HG02973 (cell line): ENCODE data around the gene PCNX4.
"Not testable (repeated sequence)": the region's sequence is repeated elsewhere in the genome, so short reads cannot be mapped to it uniquely, and the experiment has no call there.

Experiments
- ATAC-seq: cut with Tn5 transposase; IDR thresholded peaks from one replicate; pipeline ENCODE4 v1.9.1; 2021; ENCODE audit warnings: moderate library complexity; ENCODE audit not compliant: unreplicated experiment

PCNX4 gene

GRCh38 chr14:60091550-60092525, at the start of gene PCNX4:
PCNX4 (plus strand) TSS chr14:60091923; CDS start chr14:60107639, 15,716 bp downstream.
- ATAC-seq: peak; percentile 95

GRCh38 chr14:60047976-60048375, 43.7 kb upstream of the PCNX4 start:
- not testable (repeated sequence) for ATAC-seq

- ATAC-seq: no peak
These were observed 40.0 kb upstream of the PCNX4 start for GRCh38 chr14:60051721-60052221.

- no peak for ATAC-seq
These were observed 33.6 kb upstream of the PCNX4 start for GRCh38 chr14:60058087-60058486.

GRCh38 chr14:60061371-60061770, 30.4 kb upstream of the PCNX4 start:
- no peak for ATAC-seq

GRCh38 chr14:60064491-60065072, 27.1 kb upstream of the PCNX4 start:
- no peak for ATAC-seq

GRCh38 chr14:60067882-60068281, 23.8 kb upstream of the PCNX4 start:
- no peak for ATAC-seq

GRCh38 chr14:60079723-60080122, 12.0 kb upstream of the PCNX4 start:
- ATAC-seq: no peak

- ATAC-seq: no peak
These were observed 6.6 kb upstream of the PCNX4 start for GRCh38 chr14:60085085-60085484.

GRCh38 chr14:60085693-60086092, 6.0 kb upstream of the PCNX4 start:
- no peak for ATAC-seq

GRCh38 chr14:60087668-60088067, 4.1 kb upstream of the PCNX4 start:
- ATAC-seq: no peak

- ATAC-seq: no peak
These were observed 2.5 kb upstream of the PCNX4 start for GRCh38 chr14:60089221-60089620.

- ATAC-seq: no peak
These were observed 731 bp upstream of the PCNX4 start for GRCh38 chr14:60090864-60091519.

- no peak for ATAC-seq
These were observed 800 bp downstream of the PCNX4 start for GRCh38 chr14:60092526-60092920.

- no peak for ATAC-seq
These were observed 1.4 kb downstream of the PCNX4 start for GRCh38 chr14:60093080-60093479.

GRCh38 chr14:60093606-60094005, 1.9 kb downstream of the PCNX4 start:
- no peak for ATAC-seq

- no peak for ATAC-seq
These were observed 2.7 kb downstream of the PCNX4 start for GRCh38 chr14:60094306-60094897.

- ATAC-seq: no peak
These were observed 3.5 kb downstream of the PCNX4 start for GRCh38 chr14:60095231-60095630.

- no peak for ATAC-seq
These were observed 4.2 kb downstream of the PCNX4 start for GRCh38 chr14:60095781-60096450.

GRCh38 chr14:60097974-60098373, 6.3 kb downstream of the PCNX4 start:
- ATAC-seq: no peak

- ATAC-seq: not testable (repeated sequence)
These were observed 8.1 kb downstream of the PCNX4 start for GRCh38 chr14:60099855-60100254.
